ENCODE measurements around the gene EYS.

- TF ChIP-seq ZBTB21 (CRISPR knock-in tag; IDR thresholded peaks at IDR 0.05), result no peak
- no peak for TF ChIP-seq TP53 (CRISPR knock-in tag; conservative IDR thresholded peaks at IDR 0.05)
- no peak for TF ChIP-seq ATF3 (CRISPR knock-in tag; IDR thresholded peaks at IDR 0.05)
- no peak for TF ChIP-seq CTCF (CRISPR knock-in tag; IDR thresholded peaks at IDR 0.05)
- TF ChIP-seq HCFC1 (IDR thresholded peaks at IDR 0.05; ENCODE audit: low read depth, low read length), result no peak
- TF ChIP-seq RELA (CRISPR knock-in tag; IDR thresholded peaks at IDR 0.05), result no peak
- no peak for TF ChIP-seq TBL1XR1 (IDR thresholded peaks at IDR 0.05; ENCODE audit: borderline replicate concordance, low read length, partially characterized antibody)
- no peak for TF ChIP-seq ZNF670 (CRISPR knock-in tag; IDR thresholded peaks at IDR 0.05; ENCODE audit: borderline replicate concordance)
- no peak for TF ChIP-seq SRY (CRISPR knock-in tag; IDR thresholded peaks at IDR 0.05)
- TF ChIP-seq BHLHE40 (IDR thresholded peaks at IDR 0.05; ENCODE audit: low read length), result no peak
Observed at GRCh38 chr6:65745614-65746013, 38.6 kb upstream of the EYS start.

All from HepG2 (cell line).